ENCODE results near the gene RGS17. TPM values are rescaled to one million over a fixed set of nuclear protein-coding genes. Genes with fewer than 3 reads are reported as not detected.
A peak's percentile ranks its signal among the peaks of the same experiment; 100 is the strongest.

The RGS17 gene
- total and polyA plus RNA-seq, 2 experiments from 2014 or later: 0.15 to 1.1 TPM

- Histone ChIP-seq H3K9me3 (ENCODE audit: low read depth) (no peaks in the 10 kb centered on the region), H3K36me3 (no peaks in the 10 kb centered on the region), H3K4me3 (no peak overlapping the region), H3K27ac (no peak overlapping the region), H3K27me3 (no peaks in the 10 kb centered on the region), H3K4me1 (ENCODE audit: low read depth) (no peaks in the 10 kb centered on the region)
- DNase-seq (ENCODE audit: low read depth in 1 of 2, low spot score in 1 of 2): peak in 1 of 2 donors; percentile 68
- TF ChIP-seq CTCF (IDR thresholded peaks at IDR 0.05; ENCODE audit: low read depth, low read length): no peak
Measured at GRCh38 chr6:153162646-153163045, 31.6 kb upstream of the RGS17 start.

- Histone ChIP-seq H3K27me3 (no peaks in the 10 kb centered on the region), H3K9me3 (ENCODE audit: low read depth) (no peaks in the 10 kb centered on the region), H3K36me3 (no peaks in the 10 kb centered on the region), H3K4me3 (no peak overlapping the region), H3K4me1 (ENCODE audit: low read depth) (no peaks in the 10 kb centered on the region), H3K27ac (no peak overlapping the region)
- peak in 1 of 2 donors; percentile 48 for DNase-seq (ENCODE audit: low read depth in 1 of 2, low spot score in 1 of 2)
- no peak for TF ChIP-seq CTCF (IDR thresholded peaks at IDR 0.05; ENCODE audit: low read depth, low read length)
Measured at GRCh38 chr6:153162172-153162571, 31.1 kb upstream of the RGS17 start.

- DNase-seq (ENCODE audit: low read depth in 1 of 2, low spot score in 1 of 2): peak in 1 of 2 donors; percentile 20
- no peak overlapping the region for H3K27ac ChIP-seq
- H3K4me3 ChIP-seq: no peak overlapping the region
- no peaks in the 10 kb centered on the region for H3K9me3 ChIP-seq (ENCODE audit: low read depth)
- no peak for TF ChIP-seq CTCF (IDR thresholded peaks at IDR 0.05; ENCODE audit: low read depth, low read length)
- no peaks in the 10 kb centered on the region for H3K27me3 ChIP-seq
- H3K4me1 ChIP-seq (ENCODE audit: low read depth): no peaks in the 10 kb centered on the region
- H3K36me3 ChIP-seq: no peaks in the 10 kb centered on the region
Measured at GRCh38 chr6:153160221-153160620, 29.1 kb upstream of the RGS17 start.

GRCh38 chr6:153150752-153151440, 19.8 kb upstream of the RGS17 start:
- no peak overlapping the region for H3K4me3 ChIP-seq
- no peaks in the 10 kb centered on the region for H3K27me3 ChIP-seq
- no peaks in the 10 kb centered on the region for H3K36me3 ChIP-seq
- no peak overlapping the region for H3K27ac ChIP-seq
- no peaks in the 10 kb centered on the region for H3K4me1 ChIP-seq (ENCODE audit: low read depth)
- no peak for TF ChIP-seq CTCF (IDR thresholded peaks at IDR 0.05; ENCODE audit: low read depth, low read length)
- H3K9me3 ChIP-seq (ENCODE audit: low read depth): no peaks in the 10 kb centered on the region
- no peak for DNase-seq (ENCODE audit: low read depth in 1 of 2, low spot score in 1 of 2)

- Histone ChIP-seq H3K4me1 (ENCODE audit: low read depth) (no peaks in the 10 kb centered on the region), H3K4me3 (no peak overlapping the region), H3K27me3 (no peaks in the 10 kb centered on the region), H3K36me3 (no peaks in the 10 kb centered on the region), H3K27ac (no peak overlapping the region), H3K9me3 (ENCODE audit: low read depth) (no peaks in the 10 kb centered on the region)
- no peak for TF ChIP-seq CTCF (IDR thresholded peaks at IDR 0.05; ENCODE audit: low read depth, low read length)
- DNase-seq (ENCODE audit: low read depth in 1 of 2, low spot score in 1 of 2): no peak
Measured at GRCh38 chr6:153150371-153150751, 19.3 kb upstream of the RGS17 start.

Data from cardiac muscle cell (in vitro differentiated cells and primary cell).